GM21390 (cell line): ENCODE data around the gene GPHN.
"Not testable (repeated sequence)": the region's sequence is repeated elsewhere in the genome, so short reads cannot be mapped to it uniquely, and the experiment has no call there.

ENCODE experiments used
- ATAC-seq: cut with Tn5 transposase; IDR thresholded peaks from one replicate; pipeline ENCODE4 v1.9.1; 2021; ENCODE audit not compliant: unreplicated experiment

GPHN gene

DNA sequence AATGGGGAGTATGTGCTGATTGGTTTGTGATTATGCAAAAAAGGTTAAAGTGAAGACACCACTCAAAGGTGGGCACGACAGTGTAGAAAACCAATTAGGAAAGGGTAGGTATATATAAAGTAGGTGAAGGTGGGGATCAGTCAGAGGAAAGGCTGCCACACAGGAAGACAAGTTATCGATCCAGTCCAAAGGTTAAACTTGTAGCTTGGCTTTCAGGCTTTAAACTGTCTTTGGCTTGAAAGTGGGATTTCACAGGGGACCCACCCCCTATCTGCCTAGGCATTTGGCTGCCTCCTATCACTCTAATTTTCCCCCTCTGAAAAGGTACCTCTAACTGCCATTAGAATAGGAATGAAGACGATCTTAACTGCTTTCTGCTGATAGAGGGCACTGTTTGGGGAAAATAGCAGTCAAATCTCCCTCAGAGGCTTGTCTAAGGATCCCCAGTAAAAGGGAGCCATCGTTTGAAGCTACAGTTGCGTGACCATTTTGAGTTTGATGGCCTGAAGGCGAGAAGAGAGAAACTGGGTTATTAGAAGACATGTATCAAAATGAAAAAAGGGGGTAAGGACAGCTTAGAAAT lies 250.2 kb downstream of the GPHN start:
- ATAC-seq, result no peak

DNA sequence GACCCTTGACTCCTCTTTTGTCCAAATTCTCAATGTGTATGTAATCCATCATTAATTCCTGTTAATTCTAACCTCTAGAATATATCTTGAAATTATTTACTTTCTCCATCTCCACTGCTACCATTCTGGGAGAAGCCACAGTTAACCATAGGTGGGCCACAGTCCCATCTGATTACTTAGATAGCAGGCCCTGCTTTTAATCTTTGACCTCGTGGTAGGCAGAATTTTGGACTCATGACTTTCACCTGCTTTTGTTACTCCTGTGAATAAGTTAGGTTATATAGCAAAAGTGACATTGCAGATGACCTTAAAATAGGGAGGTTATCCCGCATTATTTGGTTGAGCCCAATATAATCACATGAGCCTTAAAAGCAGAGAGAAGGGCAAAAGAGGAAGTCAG lies 264.2 kb downstream of the GPHN start:
- no peak for ATAC-seq

DNA sequence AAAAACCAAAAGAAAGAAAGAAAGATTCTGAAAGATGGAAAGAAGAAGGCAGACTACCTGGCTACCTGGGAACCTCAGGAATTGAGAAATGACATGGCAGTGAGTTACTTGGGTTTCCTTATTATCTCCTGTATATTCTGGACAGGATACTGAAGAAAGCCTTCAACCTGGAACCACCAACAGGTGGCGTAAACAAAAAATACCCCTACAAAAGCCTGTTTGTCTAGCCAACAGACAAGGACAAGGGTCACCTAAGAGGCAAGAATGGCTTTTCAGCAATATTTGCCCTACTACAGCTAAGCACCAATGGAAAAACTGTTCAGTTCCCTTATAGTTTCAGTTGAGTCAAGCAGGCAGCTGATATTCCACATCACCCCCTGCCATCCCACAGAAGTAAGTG lies 274.9 kb downstream of the GPHN start:
- no peak for ATAC-seq

DNA sequence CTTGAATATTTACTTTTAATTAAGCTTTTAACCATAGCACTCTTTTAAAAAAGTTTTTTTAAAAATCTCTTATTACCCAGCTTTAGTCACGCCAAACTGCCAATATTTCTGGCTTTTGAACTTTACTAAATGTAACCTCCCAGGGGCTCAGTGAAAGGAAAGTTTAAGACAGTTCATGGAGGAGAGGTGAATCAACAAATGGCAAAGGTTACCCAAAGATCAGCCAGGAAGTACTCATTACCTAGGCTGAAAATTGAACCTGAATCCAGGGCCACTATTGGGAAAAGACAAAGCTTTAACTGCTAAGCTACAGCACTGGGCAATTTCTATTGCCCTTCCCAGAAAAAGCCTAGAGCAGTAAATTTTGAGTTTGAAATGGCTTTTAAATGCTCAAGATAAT lies 282.2 kb downstream of the GPHN start:
- no peak for ATAC-seq

DNA sequence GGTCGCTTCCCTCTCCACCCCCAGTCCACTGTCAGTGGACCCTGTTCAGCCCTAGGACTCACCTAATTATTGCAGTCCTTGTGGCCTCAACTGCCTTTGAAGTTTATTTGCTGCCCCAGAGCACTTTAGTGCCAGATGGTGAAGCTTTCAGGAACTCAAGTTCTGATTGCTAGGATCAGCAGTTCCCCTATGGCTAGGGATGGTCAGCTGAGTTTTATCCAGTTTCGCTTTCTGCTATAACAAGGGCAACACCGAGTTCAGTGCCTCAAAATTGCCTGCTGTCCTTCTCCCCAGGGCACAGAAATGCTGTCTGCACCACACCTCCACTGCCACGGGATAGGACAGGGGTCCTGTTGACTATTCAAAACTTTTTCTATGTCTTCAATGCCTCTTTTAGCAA lies 295.0 kb downstream of the GPHN start:
- ATAC-seq, result no peak

DNA sequence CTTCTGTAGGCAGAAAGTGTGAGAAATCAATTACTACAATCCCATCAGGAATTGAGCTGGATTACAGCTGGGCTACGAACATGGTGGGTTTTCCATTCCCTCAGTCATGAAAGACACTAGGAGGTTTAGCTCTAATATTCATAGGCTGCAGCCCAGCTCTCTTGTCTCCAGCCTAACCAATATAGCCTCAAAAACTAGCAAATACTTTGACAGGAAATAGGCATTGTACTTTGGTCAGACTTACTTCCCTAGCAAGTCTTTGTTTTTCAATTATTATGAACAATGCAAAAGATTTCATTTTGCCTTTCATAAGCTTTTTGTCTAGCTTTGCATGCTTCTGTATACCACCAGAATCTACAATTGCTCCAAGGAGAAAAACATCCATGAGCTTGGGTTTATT lies 296.2 kb downstream of the GPHN start:
- no peak for ATAC-seq

DNA sequence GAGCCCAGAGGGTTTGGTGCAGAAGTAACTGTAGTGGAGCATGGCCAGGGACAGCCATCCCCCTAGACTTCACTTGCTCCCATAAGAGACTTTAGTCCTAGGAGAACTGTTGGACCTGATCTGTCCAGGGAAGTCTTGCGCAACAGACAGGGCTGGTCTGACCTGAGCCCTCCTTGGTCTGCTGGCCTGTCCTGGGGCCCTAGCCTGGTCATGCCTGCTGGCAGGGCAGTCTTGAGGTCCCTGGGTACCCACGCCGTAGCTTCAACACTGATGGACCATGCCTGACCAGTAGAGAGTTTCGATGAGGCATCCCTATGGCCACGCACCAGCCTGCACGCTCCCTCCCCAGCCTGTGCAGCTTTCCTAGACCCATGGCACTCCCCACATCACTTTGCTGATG lies 305.7 kb downstream of the GPHN start:
- no peak for ATAC-seq

DNA sequence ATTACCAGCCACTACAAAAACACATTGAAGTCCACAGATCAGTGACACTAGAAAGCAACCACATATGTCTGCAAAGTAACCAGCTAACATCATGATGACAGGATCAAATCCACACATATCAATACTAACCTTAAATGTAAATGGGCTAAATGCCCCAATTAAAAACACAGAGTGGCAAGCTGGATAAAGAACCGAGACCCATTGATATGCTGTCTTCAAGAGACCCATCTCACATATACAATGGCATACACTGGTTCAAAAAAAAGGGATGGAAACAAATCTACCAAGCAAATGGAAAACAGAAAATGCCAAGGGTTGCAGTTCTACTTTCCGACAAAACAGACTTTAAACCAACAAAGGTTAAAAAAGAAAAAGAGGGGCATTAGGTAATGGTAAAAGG lies 307.7 kb downstream of the GPHN start:
- no peak for ATAC-seq

DNA sequence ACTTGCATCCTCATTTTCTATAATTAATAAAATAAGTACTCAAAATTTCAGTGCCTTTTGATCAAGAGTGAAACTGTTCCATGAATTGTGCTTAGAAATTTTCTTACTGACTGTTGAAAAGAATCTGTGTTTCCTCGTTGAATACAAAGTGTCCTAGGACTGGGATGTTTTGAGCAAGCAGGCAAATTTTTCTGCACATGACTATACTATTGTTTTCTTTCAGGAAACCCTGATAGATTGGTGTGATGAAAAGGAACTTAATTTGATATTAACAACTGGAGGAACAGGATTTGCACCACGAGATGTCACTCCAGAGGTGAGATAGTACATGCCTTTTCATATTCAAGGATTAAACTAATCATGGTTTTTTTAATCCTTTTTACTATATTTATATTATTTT lies 316.3 kb downstream of the GPHN start:
- ATAC-seq, result no peak

DNA sequence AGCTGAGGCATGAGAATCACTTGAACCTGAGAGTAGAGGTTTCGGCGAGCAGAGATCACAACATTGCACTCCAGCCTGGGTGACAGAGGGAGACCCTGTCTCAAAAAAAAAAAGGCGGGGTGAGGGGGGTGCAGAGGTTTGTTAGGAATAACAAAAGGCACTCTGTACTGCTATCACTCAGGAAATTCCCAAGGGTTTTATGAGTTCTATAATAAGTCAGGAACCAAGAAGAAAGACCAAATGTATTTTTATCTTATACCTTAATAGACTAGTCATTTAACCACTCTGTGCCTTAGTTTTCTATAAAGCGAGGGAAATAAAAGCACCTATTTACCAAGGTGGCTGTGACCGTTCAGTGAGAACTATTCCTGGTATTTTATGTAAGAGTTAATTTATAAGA lies 319.2 kb downstream of the GPHN start:
- ATAC-seq, result no peak

DNA sequence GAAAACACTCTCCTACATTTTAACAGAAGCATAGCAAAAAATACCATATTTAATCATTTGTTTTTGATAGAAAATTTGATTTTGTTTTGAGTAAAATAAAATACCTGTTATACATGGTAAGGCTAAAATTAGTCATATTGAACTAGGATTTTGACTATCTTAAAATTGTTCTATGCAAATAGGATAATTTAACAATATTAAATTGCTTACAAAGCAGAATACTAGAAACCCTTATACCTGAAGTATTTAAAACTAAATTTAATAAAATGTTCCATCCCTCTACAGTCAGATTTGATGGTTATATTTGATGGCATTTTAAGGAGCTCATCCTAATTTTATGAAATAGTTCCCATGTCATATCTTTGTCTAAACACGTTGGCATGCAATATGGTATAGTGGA lies 323.2 kb downstream of the GPHN start:
- no peak for ATAC-seq

DNA sequence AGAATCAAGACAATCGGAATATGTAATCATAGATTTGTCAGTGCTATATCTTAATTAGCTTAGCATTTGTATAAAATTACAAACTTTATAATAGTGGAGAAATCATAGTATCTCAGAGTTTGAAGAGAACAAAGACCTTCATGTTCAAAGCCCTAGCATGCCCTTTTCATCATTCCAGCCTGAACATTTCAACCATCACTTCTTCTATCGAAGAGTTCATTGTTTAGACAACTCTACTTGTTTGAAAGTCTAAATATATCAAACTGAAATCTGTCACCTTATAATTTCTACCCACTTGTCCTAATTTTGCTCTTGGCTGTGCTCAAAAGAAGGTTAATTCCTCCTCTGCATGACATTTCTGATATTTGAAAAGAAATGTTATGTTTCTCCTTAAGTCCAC lies 325.9 kb downstream of the GPHN start:
- ATAC-seq, result no peak

DNA sequence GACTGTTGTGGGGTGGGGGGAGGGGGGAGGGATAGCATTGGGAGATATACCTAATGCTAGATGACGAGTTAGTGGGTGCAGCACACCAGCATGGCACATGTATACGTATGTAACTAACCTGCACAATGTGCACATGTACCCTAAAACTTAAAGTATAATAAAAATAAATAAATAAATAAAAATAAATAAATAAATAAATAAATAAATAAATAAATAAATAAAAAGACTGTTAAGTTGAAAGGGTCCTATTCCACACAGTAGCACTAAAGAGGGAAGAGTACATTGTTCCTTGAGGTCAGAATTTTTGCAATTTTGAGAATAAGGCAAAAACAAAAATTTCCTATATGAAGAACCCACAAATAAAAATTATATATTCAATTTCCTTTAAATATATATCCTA lies 329.5 kb downstream of the GPHN start:
- not testable (repeated sequence) for ATAC-seq

DNA sequence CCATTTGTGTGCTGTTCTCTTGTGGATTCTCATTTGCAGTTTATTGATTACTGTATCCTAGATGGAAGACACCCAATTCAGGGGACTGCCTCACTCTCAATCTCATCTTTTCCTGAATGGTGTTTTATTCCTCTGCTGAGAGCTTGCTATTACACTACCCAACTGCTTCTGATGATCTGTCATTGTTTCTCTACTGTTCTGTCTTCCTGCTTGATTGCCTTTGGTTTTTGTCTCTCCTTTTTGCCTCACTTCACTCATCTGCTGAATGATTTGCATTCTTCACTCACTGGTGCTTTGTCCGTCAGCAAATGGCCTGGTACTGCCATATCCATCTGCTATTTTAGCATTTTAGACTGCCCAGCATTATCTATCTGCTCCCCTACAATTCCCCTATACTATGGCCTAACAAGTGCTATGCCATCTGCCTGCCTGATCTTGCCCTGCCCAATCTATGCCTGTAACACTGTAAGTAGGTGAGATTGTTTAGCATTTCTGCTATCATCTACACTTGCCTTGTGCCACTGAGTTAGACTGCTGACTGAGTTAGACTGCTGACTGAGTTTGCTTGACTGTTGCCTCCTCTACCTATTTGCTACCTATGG lies 335.1 kb downstream of the GPHN start:
- ATAC-seq, result no peak

DNA sequence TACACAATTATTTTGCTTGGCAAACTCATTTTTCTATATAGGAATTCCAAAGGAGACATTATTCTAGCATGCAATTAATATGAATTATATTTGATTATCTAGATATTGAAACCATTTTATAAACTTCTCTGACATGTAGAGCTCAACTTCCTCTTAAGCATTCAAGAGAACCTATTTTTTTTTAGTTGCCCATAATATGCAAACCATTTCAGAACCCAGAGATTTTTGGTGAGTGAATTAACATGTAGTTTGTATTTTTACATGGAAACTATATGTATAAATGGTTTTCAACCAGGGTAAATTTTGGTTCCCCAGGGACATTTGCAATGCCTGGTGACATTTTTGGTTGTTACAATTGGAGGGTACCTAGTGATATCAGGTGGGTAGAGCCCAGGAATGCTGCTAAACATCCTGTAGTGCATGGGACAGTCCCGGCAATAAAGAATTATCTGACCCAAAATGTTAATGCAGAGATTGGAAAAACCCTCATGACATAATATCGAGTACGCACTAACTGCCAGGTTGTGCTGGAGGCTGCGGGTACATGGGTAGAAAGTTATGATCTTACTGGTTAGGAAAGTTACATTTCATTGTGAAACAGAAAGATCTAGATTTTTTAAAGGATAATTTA lies 342.4 kb downstream of the GPHN start:
- ATAC-seq, result no peak

DNA sequence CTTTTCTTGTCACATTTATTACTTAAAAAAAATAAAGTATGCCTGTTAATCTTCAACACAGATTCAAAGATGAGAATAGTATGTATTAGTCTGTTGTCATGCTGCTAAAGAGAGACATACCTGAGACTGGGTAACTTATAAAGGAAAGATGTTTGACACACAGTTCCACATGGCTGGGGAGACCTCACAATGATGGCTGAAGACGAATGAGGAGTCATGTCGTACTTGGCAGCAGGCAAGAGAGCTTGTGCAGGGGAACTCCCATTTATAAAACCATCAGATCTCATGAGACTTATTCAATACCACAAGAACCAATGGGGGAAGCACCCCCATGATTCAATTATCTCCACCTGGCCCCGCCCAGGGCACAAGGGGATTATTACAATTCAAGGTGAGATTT lies 345.4 kb downstream of the GPHN start:
- no peak for ATAC-seq

DNA sequence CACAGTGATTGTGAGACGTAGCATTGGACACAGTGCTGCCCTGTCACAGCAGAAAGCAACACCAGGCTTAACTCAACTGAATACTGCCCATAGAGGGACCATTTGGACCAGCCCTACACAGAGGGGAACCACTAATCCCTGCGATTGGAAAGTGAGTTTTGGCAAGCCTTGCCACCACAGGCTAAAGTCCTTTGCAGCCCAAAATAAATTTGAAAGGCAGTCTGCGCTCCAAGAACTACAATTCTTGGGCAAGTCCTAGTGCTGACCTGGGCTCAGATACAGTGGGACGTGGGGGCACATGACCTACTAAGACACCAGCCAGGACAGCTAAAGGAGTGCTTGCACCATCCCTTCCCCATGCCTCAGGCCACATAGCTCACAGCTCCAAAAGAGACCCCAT lies 349.9 kb downstream of the GPHN start:
- ATAC-seq, result no peak

DNA sequence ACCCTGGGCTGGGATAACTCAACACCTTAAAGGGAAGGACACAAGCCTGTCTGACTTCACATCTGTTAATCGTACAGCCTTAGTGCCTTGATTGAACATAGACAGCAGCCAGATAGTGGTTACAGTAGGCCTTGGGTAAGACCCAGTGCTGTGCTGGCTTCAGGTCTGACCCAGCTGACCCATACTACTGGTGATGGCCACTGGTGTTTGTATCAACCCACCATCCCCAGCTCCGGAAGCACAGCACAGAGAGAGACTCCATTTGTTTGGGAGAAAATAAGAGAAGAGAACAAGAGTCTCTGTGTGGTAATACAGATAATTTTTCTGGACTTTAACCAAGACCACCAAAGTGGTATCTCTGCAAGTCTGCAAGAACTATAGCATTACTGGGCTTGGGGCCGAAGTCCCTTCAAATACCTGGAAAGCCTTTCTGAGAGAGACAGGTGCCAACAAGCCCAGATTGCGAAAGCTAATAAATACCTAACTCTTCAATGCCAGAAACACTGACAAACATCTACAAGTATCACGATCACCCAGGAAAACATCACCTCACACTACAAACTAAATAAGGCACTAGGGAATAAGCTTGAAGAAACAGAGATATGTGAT lies 351.2 kb downstream of the GPHN start:
- ATAC-seq, result no peak

DNA sequence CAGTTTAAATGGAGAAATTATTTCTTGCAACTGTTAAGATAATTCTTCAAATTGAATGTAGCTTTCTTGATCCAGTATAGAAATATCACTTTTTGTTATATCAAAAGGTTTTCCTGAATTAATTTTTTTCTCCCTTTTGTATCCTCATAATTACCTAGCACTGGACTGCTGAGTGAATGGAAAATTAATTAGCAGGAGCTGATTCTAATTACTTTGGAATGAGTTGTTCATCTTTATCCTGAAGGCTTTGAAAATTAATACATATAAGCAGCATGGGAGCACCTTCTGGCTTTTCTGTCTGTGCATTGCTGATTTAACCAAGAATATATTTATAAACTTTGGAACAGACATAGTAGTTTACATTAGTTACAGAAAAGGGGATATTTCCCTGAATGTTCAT lies 373.6 kb downstream of the GPHN start:
- no peak for ATAC-seq

DNA sequence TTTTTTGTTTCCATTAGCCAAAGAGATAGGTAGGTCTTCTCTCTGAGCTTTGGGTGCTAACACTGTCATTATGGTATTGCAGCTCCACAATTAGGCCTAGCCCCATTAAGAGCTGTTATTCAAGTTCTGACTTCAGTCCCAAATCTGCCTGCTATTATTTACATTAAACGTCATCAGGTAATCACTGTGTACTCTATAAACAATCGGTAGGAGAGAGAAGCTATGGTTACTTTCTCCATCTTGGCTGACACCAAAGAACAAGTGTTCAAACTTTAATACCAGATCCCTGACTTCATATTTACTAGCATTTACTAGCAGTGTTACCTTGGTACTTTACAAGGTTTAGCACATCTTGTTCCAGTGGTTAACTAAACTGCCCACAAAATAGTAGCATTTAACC lies 376.2 kb downstream of the GPHN start:
- no peak for ATAC-seq

DNA sequence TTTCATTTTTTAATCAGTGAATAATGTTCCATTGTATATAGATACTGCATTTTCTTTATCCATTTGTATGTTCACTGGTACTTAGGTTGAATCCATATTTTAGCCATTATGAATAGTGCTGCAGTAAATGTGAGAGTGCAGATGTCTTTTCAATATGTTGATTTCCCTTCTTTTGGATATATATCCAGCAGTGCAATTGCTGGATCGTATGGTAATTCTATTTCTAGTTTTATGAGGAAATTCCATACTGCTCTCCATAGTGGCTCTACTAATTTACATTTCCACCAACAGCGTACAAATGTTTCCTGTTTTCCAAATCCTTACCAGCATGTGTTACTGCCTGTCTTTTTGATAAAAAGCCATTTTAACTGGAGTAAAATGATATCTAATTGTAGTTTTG lies 392.8 kb downstream of the GPHN start:
- ATAC-seq, result no peak

DNA sequence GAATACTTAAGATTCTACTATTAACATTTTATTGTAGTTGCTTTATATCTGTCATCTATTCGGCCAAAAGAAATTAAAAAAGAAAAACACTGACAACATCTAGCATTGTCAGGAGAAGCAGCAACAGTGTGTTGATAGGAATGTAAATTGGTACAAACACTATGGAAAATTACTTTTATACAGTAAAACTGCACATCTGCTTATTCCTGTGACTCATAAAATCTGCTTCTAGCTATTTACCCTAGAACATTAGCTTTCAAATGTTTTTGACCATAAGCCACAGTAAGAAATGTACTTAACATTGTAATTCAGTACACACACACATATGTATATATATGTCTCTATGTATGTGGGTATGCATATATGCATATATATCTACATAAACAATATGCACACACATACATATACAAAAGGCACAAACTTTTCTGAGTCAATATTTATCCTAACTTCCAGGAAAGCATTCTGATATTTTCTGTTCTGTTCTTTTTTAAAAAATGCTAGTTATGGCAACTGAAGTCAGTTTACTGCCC lies 402.4 kb downstream of the GPHN start:
- ATAC-seq, result no peak
